Aorta (tissue), 5 donors: ENCODE measurements around the gene RAD50. TPM values are rescaled to one million over a fixed set of nuclear protein-coding genes. Genes with fewer than 3 reads are reported as not detected.

Experiments
- ATAC-seq: fragments of 200-7000 bp; cut with Tn5 transposase; one replicate; pipeline ENCODE4 v1.9.1; 2022; ENCODE audit warnings: moderate library complexity; ENCODE audit not compliant: low FRiP score
- DNase-seq, 2 donors: peaks; one replicate each; pipeline ENCODE4 v3.0.0-alpha.2; 2020
- H3K27ac ChIP-seq, 2 donors: one replicate each; pipeline ENCODE4 v1.5.1; 2013; ENCODE audit warnings: low read length in 2 of 2, mild to moderate bottlenecking in 2 of 2, moderate library complexity in 2 of 2, control low read depth in 1 of 2, inconsistent platforms in 1 of 2, low read depth in 1 of 2
- H3K27me3 ChIP-seq, 2 donors: one replicate each; pipeline ENCODE4 v1.6.1; 2013; ENCODE audit warnings: control low read depth in 1 of 2, low read length in 1 of 2, mild to moderate bottlenecking in 1 of 2, moderate library complexity in 1 of 2; ENCODE audit not compliant: insufficient read depth in 2 of 2, control insufficient read depth in 1 of 2
- H3K36me3 ChIP-seq, 2 donors: one replicate each; pipeline ENCODE4 v1.6.1; 2013; ENCODE audit warnings: control low read depth in 1 of 2, low read length in 1 of 2, mild to moderate bottlenecking in 1 of 2; ENCODE audit not compliant: insufficient read depth in 2 of 2, control insufficient read depth in 1 of 2
- H3K4me1 ChIP-seq, 2 donors: one replicate each; pipeline ENCODE4 v1.6.1; 2013; ENCODE audit warnings: low read length in 2 of 2, control low read depth in 1 of 2, mild to moderate bottlenecking in 1 of 2, moderate library complexity in 1 of 2; ENCODE audit not compliant: insufficient read depth in 2 of 2, control insufficient read depth in 1 of 2
- H3K4me3 ChIP-seq, 2 donors: one replicate each; pipeline ENCODE4 v1.5.1; 2013; ENCODE audit warnings: low read length in 2 of 2, control low read depth in 1 of 2, mild to moderate bottlenecking in 1 of 2
- H3K9me3 ChIP-seq: one replicate; pipeline ENCODE4 v1.6.1; 2013; ENCODE audit warnings: mild to moderate bottlenecking, low read length; ENCODE audit not compliant: control insufficient read depth
- WGBS, 2 donors: extraction: QIAGEN DNeasy Blood & Tissue Kit; methylation state at CpG; one replicate each; pipeline ENCODE4 v1.1.7; 2013; 5-methylcytosine and 5-hydroxymethylcytosine counted together
- intact Hi-C, 2 donors: fragments of 100-400 bp; cut with DNase I; formaldehyde crosslinking; loops; one replicate each; pipeline versions ENCODE4 v1.14.2 to v1.15.0; 2022
- polyA plus RNA-seq, 2 donors: library from polyadenylated mRNA; stranded (reverse); fragments of 200-250 nt; gene quantifications; one replicate each; pipeline ENCODE4 v1.2.3, GENCODE V29; 2013
- total RNA-seq, 2 donors: library from RNA; stranded (reverse); fragmentation: NEBNext Ultra II Directional; extraction: Animal tissue kit (Norgen Biotek cat#: 25700); gene quantifications; one replicate each; pipeline ENCODE4 v1.2.1, GENCODE V29; 2021
- donor health status: healthy with polysubstance abuse.
- donor health status: Bipolar disorder and iron deficiency.
- donor health status: DM: no; HTN: no; CAD: no.
- donor health status: DM: no; HTN: no; CAD: no.
- donor health status: DM: yes; HTN: yes; CAD: no.

Gene RAD50
- total and polyA plus RNA-seq, 4 donors = 6.1 to 36.3 (median 19.8) TPM

- Histone ChIP-seq H3K36me3 (no peaks in the 10 kb centered on the region), H3K4me1 (no peaks in the 10 kb centered on the region), H3K27me3 (no peaks in the 10 kb centered on the region), H3K27ac (no peak overlapping the region), H3K9me3 (no peaks in the 10 kb centered on the region), H3K4me3 (no peak overlapping the region)
- DNase-seq (no peak), ATAC-seq (no peak)
- 94 to 96% methylated on average over 21 of the region's 21 CpGs for WGBS, 2 donors
- intact Hi-C loops = no loop called here
Measured at GRCh38 chr5:132665574-132666080, 108.8 kb downstream of the RAD50 start.

- no peaks in the 10 kb centered on the region for H3K4me1 ChIP-seq
- H3K9me3 ChIP-seq = no peaks in the 10 kb centered on the region
- no peaks in the 10 kb centered on the region for H3K27me3 ChIP-seq
- no peaks in the 10 kb centered on the region for H3K36me3 ChIP-seq
- intact Hi-C loops = no loop called here
- WGBS, 2 donors = 90 to 94% methylated on average over 16 of the region's 16 CpGs
- ATAC-seq = no peak
- no peak overlapping the region for H3K27ac ChIP-seq
- H3K4me3 ChIP-seq = no peak overlapping the region
- DNase-seq = no peak
Measured at GRCh38 chr5:132666310-132667123, 109.7 kb downstream of the RAD50 start.

GRCh38 chr5:132667309-132667708 lies 110.5 kb downstream of the RAD50 start:
- H3K4me1 ChIP-seq = no peaks in the 10 kb centered on the region
- DNase-seq = no peak
- no peak for ATAC-seq
- intact Hi-C loops = no loop called here
- no peak overlapping the region for H3K4me3 ChIP-seq
- H3K9me3 ChIP-seq = no peaks in the 10 kb centered on the region
- no peaks in the 10 kb centered on the region for H3K36me3 ChIP-seq
- no peaks in the 10 kb centered on the region for H3K27me3 ChIP-seq
- WGBS, 2 donors = 92 to 95% methylated on average over 10 of the region's 10 CpGs
- no peak overlapping the region for H3K27ac ChIP-seq

GRCh38 chr5:132667761-132668705 lies 111.3 kb downstream of the RAD50 start:
- no peaks in the 10 kb centered on the region for H3K27me3 ChIP-seq
- ATAC-seq (no peak), DNase-seq (no peak)
- intact Hi-C loops = no loop called here
- no peak overlapping the region for H3K4me3 ChIP-seq
- H3K36me3 ChIP-seq = no peaks in the 10 kb centered on the region
- H3K27ac ChIP-seq = no peak overlapping the region
- WGBS, 2 donors = 87 to 89% methylated on average over 22 of the region's 22 CpGs
- H3K9me3 ChIP-seq = no peaks in the 10 kb centered on the region
- no peaks in the 10 kb centered on the region for H3K4me1 ChIP-seq

- Histone ChIP-seq H3K27me3 (no peaks in the 10 kb centered on the region), H3K36me3 (no peaks in the 10 kb centered on the region), H3K27ac (no peak overlapping the region), H3K4me3 (no peak overlapping the region), H3K9me3 (no peaks in the 10 kb centered on the region), H3K4me1 (no peaks in the 10 kb centered on the region)
- ATAC-seq = no peak
- DNase-seq = no peak
- intact Hi-C loops = no loop called here
- 90 to 92% methylated on average over 14 of the region's 14 CpGs for WGBS, 2 donors
Measured at GRCh38 chr5:132668706-132669454, 112.1 kb downstream of the RAD50 start.

- no peaks in the 10 kb centered on the region for H3K36me3 ChIP-seq
- intact Hi-C loops = no loop called here
- no peaks in the 10 kb centered on the region for H3K4me1 ChIP-seq
- no peak overlapping the region for H3K4me3 ChIP-seq
- H3K27me3 ChIP-seq = no peaks in the 10 kb centered on the region
- H3K9me3 ChIP-seq = no peaks in the 10 kb centered on the region
- H3K27ac ChIP-seq = no peak overlapping the region
- DNase-seq (no peak), ATAC-seq (no peak)
- 82 to 88% methylated on average over 7 of the region's 7 CpGs for WGBS, 2 donors
Measured at GRCh38 chr5:132669455-132669820, 112.7 kb downstream of the RAD50 start.

GRCh38 chr5:132669966-132670882 lies 113.4 kb downstream of the RAD50 start:
- no peak for DNase-seq

More at GRCh38 chr5:132669966-132670882, 113.4 kb downstream of the RAD50 start:
- no peaks in the 10 kb centered on the region for H3K27me3 ChIP-seq
- no peaks in the 10 kb centered on the region for H3K4me1 ChIP-seq
- WGBS, 2 donors = 92 to 93% methylated on average over 16 of the region's 16 CpGs
- no peaks in the 10 kb centered on the region for H3K9me3 ChIP-seq
- no peaks in the 10 kb centered on the region for H3K36me3 ChIP-seq
- no peak for ATAC-seq
- intact Hi-C loops = no loop called here
- H3K27ac ChIP-seq = no peak overlapping the region
- no peak overlapping the region for H3K4me3 ChIP-seq
